PC-3 (cell line): Measurements from ENCODE around the gene GREM1. TPM values are rescaled to one million over a fixed set of nuclear protein-coding genes. Genes with fewer than 3 reads are reported as not detected.

Experiments
- ATAC-seq: fragments of 200-7000 bp; cut with Tn5 transposase; 2 replicates; pipeline ENCODE4 v1.9.1; 2020; ENCODE audit warnings: mild to moderate bottlenecking, moderate library complexity
- BruUV-seq: library from RNA; stranded (reverse); fragments of 400-500 nt; replicated peaks from 2 replicates; lab custom pipeline; 2021; lab: Mats Ljungman, UMichigan
- CTCF ChIA-PET: fragments of 300-600 bp; sonication (Branson Sonifier 250); formaldehyde crosslinking; loops from one replicate; lab custom pipeline; 2022; ENCODE audit warnings: antibody characterized with exemption; lab: Charles Lee
- POLR2A ChIA-PET: fragments of 300-600 bp; sonication (Branson Sonifier 250); formaldehyde crosslinking; loops from one replicate; lab custom pipeline; 2022; ENCODE audit warnings: antibody characterized with exemption; ENCODE audit not compliant: unreplicated experiment; lab: Charles Lee
- DNase-seq: peaks from one replicate; pipeline ENCODE4 v3.0.0-alpha.2; 2015
- H2AFZ ChIP-seq: fragments of 300-600 bp; sonication (generic); 2 replicates; pipeline ENCODE4 v1.6.0; 2016; ENCODE audit warnings: antibody characterized with exemption, low read length
- H3F3A ChIP-seq: fragments of 300-600 bp; sonication (generic); one replicate; pipeline ENCODE4 v1.6.0; 2017; ENCODE audit warnings: antibody characterized with exemption, low read length, control low read depth, mild to moderate bottlenecking; ENCODE audit not compliant: unreplicated experiment
- H3K27ac ChIP-seq: fragments of 300-600 bp; sonication (generic); 2 replicates; pipeline ENCODE4 v1.5.1; 2016; ENCODE audit warnings: mild to moderate bottlenecking, low read length
- H3K27me3 ChIP-seq: fragments of 300-600 bp; sonication (generic); 2 replicates; pipeline ENCODE4 v1.6.1; 2016; ENCODE audit warnings: low read length, mixed read lengths
- H3K36me3 ChIP-seq: fragments of 300-600 bp; sonication (generic); 2 replicates; pipeline ENCODE4 v1.6.1; 2016; ENCODE audit warnings: low read depth, mixed run types, low read length, mixed read lengths
- H3K4me1 ChIP-seq: fragments of 300-600 bp; sonication (generic); 2 replicates; pipeline ENCODE4 v1.5.1; 2016; ENCODE audit warnings: low read length; ENCODE audit not compliant: insufficient read depth
- H3K4me2 ChIP-seq: fragments of 300-600 bp; sonication (generic); 2 replicates; pipeline ENCODE4 v1.6.0; 2016; ENCODE audit warnings: low read length
- H3K4me3 ChIP-seq: fragments of 300-600 bp; sonication (generic); 2 replicates; pipeline ENCODE4 v1.5.1; 2016; ENCODE audit warnings: mild to moderate bottlenecking, low read length, mixed read lengths
- H3K79me2 ChIP-seq: fragments of 300-600 bp; sonication (generic); 2 replicates; pipeline ENCODE4 v1.6.1; 2017; ENCODE audit warnings: low read length, mixed read lengths
- H3K9ac ChIP-seq: fragments of 300-600 bp; sonication (generic); 2 replicates; pipeline ENCODE4 v1.6.0; 2016; ENCODE audit warnings: mild to moderate bottlenecking, low read length
- H3K9me2 ChIP-seq: fragments of 300-600 bp; sonication (generic); replicated peaks from 2 replicates; pipeline ENCODE4 v1.6.1; 2016; ENCODE audit warnings: mixed run types, low read length, mixed read lengths
- H3K9me3 ChIP-seq: fragments of 300-600 bp; sonication (generic); 2 replicates; pipeline ENCODE4 v1.6.1; 2016; ENCODE audit warnings: low read length, mixed read lengths
- H4K20me1 ChIP-seq: fragments of 300-600 bp; sonication (generic); 2 replicates; pipeline ENCODE4 v1.6.1; 2016; ENCODE audit warnings: low read length, mixed read lengths
- CTCF ChIP-seq: fragments of 300-600 bp; sonication (generic); conservative IDR thresholded peaks from 2 replicates; pipeline ENCODE4 v1.5.1; 2017; ENCODE audit warnings: antibody characterized with exemption, low read depth, mild to moderate bottlenecking, low read length
- EZH2 ChIP-seq: fragments of 300-600 bp; sonication (generic); IDR thresholded peaks from one replicate; pipeline ENCODE4 v1.6.1; 2017; ENCODE audit warnings: antibody characterized with exemption, mild to moderate bottlenecking, low read length; ENCODE audit not compliant: unreplicated experiment
- EZH2phosphoT487 ChIP-seq: fragments of 300-600 bp; sonication (generic); IDR thresholded peaks from 2 replicates; pipeline ENCODE4 v1.6.1; 2018; ENCODE audit warnings: mild to moderate bottlenecking, antibody characterized with exemption, low read length, borderline replicate concordance
- intact Hi-C: fragments of 100-400 bp; cut with micrococcal nuclease; formaldehyde crosslinking; loops from 2 replicates; pipeline ENCODE4 v1.9.0; 2023
- total RNA-seq: library from RNA; depleted of rRNA; stranded (reverse); fragments of >200 nt; gene quantifications from 2 replicates; pipeline ENCODE4 v1.2.3, GENCODE V29; 2014

The GREM1 gene
- total RNA-seq, 1 experiment from 2014 or later: 1.6 TPM

- no TSS peak for BruUV-seq
- Histone ChIP-seq H3K79me2 (no peaks in the 10 kb centered on the region), H3F3A (no peaks in the 10 kb centered on the region), H3K4me1 (peaks cover 52% of the 10 kb centered on the region), H3K36me3 (no peaks in the 10 kb centered on the region), H4K20me1 (no peaks in the 10 kb centered on the region), H3K4me3 (no peak overlapping the region), H3K27me3 (no peaks in the 10 kb centered on the region), H3K9me2 (no peaks in the 10 kb centered on the region), H3K9ac (no peak overlapping the region), H3K4me2 (no peak overlapping the region), H3K27ac (peak overlapping the region; percentile 64), H2AFZ (peak overlapping the region; percentile 20; the same call in 1 of the 2 replicates), H3K9me3 (no peaks in the 10 kb centered on the region)
- no peak for TF ChIP-seq CTCF
- no peak for TF ChIP-seq EZH2phosphoT487
- TF ChIP-seq EZH2: no peak
- ChIA-PET POLR2A (interaction anchor here (0.7 kb wide), 1 partner anchor 24 kb away, joined by 3 read pairs; no protein-coding TSS in a partner anchor), CTCF (interaction anchor here (0.6 to 1.0 kb wide), 2 partner anchors 124 to 252 kb away, joined by 3 to 5 read pairs; no protein-coding TSS in a partner anchor)
- ATAC-seq: peak; percentile 61
- intact Hi-C loops: no loop called here
- peak; percentile 79 for DNase-seq
These were observed 13.3 kb upstream of the GREM1 start for GRCh38 chr15:32704395-32704981.

GRCh38 chr15:32705446-32705845 is 12.4 kb upstream of the GREM1 start:
- TF ChIP-seq EZH2phosphoT487 (no peak), CTCF (no peak), EZH2 (no peak)
- Histone ChIP-seq H4K20me1 (no peaks in the 10 kb centered on the region), H3K4me2 (no peak overlapping the region), H2AFZ (no peak overlapping the region), H3K27ac (peak overlapping the region; percentile 64), H3K9me3 (no peaks in the 10 kb centered on the region), H3K36me3 (no peaks in the 10 kb centered on the region), H3F3A (no peaks in the 10 kb centered on the region), H3K9ac (no peak overlapping the region), H3K4me1 (peaks cover 48% of the 10 kb centered on the region), H3K9me2 (no peaks in the 10 kb centered on the region), H3K79me2 (no peaks in the 10 kb centered on the region), H3K4me3 (no peak overlapping the region), H3K27me3 (no peaks in the 10 kb centered on the region)
- POLR2A ChIA-PET: interaction anchor here (0.6 to 0.8 kb wide), 2 partner anchors 9 to 41 kb away, joined by 5 read pairs; no protein-coding TSS in a partner anchor
- ATAC-seq: no peak
- BruUV-seq: no TSS peak
- DNase-seq: no peak
- CTCF ChIA-PET: interaction anchor here (0.6 to 1.0 kb wide), 2 partner anchors 123 to 251 kb away, joined by 3 to 5 read pairs; no protein-coding TSS in a partner anchor
- intact Hi-C loops: loop anchor here (5.0 kb wide), 1 partner anchor 43 kb away; no protein-coding TSS in a partner anchor

GRCh38 chr15:32706704-32707103 is 11.1 kb upstream of the GREM1 start:
- no peak for TF ChIP-seq EZH2
- Histone ChIP-seq H3K9me2 (no peaks in the 10 kb centered on the region), H3K36me3 (no peaks in the 10 kb centered on the region), H3K4me3 (no peak overlapping the region), H2AFZ (0 out of 2 replicates have a peak overlapping the region, but pooled peaks have one; percentile 8), H4K20me1 (no peaks in the 10 kb centered on the region), H3F3A (no peaks in the 10 kb centered on the region), H3K27ac (peak overlapping the region; percentile 64), H3K9ac (peak overlapping the region; percentile 6), H3K79me2 (no peaks in the 10 kb centered on the region), H3K4me2 (peak overlapping the region; percentile 43), H3K9me3 (no peaks in the 10 kb centered on the region), H3K4me1 (peaks cover 39% of the 10 kb centered on the region), H3K27me3 (no peaks in the 10 kb centered on the region)
- no TSS peak for BruUV-seq
- CTCF ChIA-PET: no interaction called here
- intact Hi-C loops: loop anchor here (5.0 kb wide), 1 partner anchor 44 kb away; no protein-coding TSS in a partner anchor
- ATAC-seq (peak; percentile 69), DNase-seq (peak; percentile 69)
- POLR2A ChIA-PET: no interaction called here
